SKM-1 (cell line): ENCODE measurements around the gene REPIN1.
A peak's percentile ranks its signal among the peaks of the same experiment; 100 is the strongest.

Experiments used
- DNase-seq: peaks from one replicate; lab custom pipeline; 2025; ENCODE audit not compliant: unreplicated experiment; lab: John Stamatoyannopoulos, UW

REPIN1 gene

DNA sequence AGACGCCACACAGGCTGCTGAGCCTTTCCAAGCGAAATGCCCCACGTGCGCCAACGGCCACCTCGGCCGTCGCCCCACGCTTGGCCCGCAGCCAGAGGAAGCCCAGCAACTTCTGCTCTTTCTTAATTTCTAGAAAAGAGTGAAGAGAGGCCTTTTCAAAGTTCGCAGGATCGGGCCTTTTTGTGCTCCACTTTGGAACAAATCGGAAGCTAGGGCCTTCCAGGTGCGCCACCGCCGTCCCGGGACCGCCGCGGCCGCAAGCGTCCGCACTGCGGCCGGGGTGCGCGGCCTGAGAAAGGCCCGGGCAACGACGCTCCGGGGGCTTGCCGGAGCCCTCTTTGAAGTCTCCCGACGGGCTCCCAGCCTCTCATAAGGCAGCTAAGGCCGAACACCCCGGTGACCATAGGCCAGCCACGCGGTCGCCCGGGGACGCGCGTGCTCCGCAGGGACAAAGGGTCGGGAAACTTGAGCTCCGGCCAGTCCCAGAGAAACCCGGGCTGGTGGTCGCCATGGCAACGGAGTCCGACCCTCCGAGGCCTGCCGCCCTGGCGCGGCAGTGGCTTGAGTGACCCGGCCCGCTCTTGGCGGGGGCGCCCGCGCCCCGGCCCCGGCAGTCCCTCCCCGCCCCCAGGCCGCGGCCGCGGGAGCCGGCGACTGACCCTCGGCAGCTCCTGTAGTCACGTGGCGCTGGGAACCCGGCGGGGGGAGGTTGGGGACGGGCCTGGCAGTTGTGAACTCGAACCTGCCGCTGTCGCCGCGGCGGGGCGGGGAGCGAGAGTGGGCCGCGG is at the start of gene REPIN1:
TSS of gene REPIN1 (plus strand) at position 727 of the 788 bp plus-strand sequence. CDS start 890 bp downstream, outside the sequence.
- peak; percentile 12 for DNase-seq

DNA sequence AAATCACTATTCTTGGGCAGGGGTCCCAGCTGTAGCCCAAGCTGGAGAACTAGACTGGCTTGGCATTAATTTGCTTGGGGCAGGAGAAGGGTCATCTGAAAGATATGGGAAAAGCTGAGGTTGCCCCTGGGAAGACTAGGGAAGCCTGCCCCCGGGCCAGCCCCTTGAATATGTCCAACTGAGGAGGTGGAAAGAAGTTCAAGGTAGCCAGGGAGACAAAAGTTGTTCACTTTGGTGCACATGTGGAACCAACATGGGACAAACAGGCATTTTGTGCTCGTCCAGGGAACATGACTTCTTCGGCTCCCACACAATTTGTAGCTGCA is 46.9 kb upstream of the REPIN1 start:
- no peak for DNase-seq

DNA sequence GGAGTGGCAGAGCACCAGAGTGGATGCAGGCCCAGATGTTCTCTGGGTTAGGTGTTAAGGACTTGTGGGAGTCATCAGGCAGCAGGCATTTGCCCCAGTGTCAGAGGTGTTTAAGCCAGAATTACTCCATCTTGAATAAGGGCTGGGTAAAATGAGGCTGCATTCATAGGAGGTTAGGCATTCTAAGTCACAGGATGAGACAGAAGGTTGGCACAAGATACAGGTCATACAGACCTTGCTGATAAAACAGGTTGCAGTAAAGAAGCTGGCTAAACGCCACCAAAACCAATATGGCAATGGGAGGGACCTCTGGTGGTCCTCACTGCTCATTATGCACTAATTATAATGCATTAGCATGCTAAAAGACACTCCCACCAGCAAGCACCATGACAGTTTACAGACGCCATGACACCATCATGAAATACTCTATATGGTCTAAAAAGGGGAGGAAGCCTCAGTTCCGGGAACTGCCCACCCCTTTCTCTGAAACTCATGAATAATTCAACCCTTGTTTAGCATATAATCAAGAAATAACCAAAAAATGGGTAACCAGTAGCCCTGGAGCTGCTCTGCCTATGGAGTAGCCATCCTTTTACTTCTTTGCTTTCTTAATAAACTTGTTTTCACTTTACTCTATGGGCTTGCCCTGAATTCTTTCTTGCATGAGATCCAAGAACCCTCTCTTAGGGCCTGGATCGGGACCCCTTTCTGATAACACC is 46.3 kb upstream of the REPIN1 start:
- DNase-seq, result no peak

DNA sequence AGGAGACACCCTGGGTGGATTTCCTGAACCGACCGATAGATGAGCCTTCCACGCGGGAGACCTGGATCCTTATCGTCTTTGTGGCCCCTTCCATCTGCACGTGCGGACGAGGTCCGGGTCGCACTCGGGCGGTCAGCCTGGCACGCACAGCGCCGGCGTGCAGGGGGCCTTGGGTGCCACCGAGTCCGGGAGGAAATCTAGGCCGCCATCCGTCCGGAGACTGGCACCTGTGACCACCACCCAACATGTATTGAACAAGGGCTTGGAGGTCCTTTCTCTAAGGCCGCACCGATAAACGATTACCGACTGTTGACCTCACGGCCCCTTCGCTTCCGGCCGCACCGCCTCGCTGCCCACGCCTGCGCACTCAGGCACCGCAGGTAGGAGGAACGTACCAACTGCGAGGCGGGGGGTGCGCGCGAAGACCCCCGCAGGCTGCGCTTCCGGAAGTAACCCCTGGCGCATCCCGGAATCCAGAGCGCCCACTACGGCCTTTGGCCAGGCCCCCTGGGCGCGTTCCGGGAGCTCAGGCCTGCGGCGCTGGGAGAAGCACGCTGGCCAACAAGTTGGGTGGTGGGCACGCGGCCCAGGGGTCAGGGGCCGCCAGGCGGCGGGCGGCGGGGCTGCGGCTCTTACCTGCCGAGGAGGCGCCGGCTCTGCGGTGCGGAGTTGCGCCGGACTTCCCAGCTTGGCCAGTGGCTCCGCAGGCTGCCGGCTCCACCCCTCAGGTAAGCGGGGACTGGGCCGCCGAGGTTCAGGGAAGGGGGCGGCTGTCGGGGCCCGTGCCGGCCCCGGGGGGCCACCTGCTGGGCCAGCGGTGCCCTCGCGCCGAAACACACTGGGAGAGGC is 45.6 kb upstream of the REPIN1 start, which contains the start of the genes ACTR3C and LRRC61:
TSS of gene ACTR3C (minus strand) at position 713 of the 849 bp plus-strand sequence. CDS start 28,249 bp downstream, outside the sequence.
TSS of gene LRRC61 (plus strand) at position 523 of the 849 bp plus-strand sequence. CDS start 13,507 bp downstream, outside the sequence.
- DNase-seq, result no peak

DNA sequence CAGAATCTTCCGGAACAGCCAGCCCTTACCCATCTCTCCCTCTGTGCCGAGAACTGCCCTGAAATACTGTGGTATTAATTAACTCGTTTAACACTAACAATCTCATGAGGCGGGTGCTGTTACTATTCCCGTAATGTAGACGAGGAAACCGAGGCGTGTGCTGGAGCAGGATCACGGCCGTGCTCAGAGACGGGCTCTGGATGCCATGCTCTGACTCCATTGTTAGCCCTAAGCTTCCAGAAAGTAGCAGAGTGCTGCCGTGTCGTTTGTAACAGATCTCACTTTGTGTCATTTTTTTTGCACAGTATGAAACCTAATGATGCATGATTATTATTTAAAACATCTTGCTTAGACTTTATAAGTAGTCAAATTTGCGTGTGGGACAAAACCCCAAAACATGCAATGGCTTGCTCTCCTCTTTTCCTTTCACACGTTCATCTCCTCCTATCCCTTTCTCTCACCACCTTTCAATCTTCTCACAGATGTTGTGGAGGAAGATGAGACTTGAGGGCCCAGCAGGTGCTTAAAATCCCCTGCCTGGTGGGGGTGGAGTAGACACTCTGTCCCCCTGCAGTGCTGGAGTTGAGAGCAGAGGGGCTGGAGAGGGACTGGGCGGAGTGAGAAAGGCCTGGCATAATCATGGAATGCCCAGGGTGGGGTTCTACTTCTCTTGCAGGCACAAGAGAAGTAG is 44.8 kb upstream of the REPIN1 start:
- no peak for DNase-seq

DNA sequence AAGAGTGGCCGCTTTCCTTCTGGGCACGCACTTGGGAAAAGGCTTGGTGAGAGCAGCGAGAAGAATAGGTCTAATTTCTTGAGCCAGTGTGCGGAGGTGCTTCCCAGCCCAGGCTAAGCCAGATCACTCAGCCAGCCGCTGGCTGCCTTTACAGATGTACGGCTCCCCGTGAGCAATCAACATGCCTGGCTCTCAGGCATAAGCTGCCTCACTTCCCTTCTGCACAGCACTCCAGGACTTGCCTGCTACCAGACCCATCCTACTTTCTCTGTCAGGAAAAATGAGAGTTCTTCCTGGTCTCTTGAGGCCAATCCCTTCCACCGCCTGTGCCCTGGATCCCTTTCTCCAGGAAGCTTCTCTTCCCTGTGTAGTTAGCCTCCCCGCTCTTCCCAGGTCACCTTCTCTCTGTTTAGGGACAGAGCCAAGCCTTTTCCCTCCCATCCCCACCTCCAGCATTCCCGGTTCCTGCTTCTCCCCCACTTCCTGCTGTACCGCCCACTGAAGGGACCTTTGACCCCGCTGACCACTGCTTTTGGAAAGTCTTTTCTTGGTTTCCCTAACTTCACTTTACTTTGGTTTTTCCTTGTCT is 44.2 kb upstream of the REPIN1 start:
- no peak for DNase-seq

DNA sequence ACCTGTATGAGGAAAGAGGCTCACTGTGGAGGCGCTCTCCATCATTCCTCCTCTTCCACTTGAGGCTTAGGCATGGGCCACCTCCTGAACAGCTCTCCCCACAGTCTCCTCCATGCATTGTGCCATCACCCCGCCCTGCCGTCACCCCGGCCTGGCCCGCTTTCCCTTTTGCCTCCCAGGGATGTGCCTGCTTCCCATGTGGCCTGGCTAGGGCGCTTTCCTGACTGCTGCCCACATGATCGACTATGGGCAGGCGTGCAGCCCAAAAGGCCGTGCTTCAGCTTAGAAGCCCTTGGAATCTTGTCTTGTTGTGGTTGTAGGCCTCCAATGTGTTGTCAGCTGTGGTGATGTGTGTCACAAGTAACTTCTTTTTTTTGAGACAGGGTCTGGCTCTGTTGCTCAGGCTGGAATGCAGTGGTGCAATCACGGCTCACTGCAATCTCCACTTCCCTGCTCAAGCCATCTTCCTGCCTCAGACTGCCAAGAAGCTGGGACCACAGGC is 43.5 kb upstream of the REPIN1 start:
- DNase-seq, result peak; percentile 20

DNA sequence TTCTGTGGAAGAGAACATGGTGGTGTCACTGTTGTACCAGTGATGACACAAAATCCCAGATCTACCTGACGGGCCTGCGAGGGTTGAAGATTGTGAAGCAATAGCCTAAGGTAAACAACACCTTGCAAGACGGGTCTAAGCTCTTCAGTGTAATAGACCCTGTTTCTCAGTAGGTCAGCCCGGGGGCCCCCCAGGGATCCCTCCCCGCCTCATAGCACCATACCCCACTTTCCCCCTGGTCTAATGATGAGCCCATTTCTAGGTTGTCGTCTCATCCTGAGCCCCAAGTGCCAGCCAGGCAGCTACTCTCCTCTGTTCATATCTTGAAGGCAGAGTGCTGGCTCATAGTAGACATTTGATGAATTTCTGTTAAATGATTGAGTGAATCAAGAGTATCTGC is 42.7 kb upstream of the REPIN1 start:
- DNase-seq, result no peak

DNA sequence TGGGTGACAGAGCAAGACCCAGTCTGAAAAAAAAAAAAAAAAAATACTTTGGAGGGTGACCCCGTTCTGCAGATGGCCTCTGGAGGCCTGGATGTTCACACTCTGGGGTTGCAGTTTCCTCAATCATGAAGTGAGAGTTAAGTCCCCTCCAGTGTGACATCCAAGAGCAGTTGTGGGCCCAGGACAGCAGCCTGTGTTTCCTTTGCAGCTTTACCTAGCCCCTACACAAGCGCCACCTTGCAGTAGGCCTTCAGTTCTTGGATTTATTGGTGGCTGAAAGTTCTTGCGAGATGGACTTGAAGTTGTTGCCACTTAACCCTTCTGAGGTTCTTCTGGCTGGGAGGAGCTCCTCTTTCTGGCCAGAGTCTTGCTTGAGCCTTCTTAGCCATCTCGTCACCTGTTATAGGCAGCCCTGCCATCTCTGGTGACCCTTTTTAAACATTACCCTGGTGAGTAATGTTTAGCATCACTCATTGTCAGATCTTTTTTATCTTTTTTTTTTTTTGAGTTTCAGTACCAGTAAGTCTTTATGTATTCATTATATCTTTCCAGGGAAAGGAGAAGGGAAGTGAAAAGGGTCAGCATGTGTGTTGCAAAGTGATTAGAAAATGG is 41.9 kb upstream of the REPIN1 start:
- DNase-seq, result no peak

DNA sequence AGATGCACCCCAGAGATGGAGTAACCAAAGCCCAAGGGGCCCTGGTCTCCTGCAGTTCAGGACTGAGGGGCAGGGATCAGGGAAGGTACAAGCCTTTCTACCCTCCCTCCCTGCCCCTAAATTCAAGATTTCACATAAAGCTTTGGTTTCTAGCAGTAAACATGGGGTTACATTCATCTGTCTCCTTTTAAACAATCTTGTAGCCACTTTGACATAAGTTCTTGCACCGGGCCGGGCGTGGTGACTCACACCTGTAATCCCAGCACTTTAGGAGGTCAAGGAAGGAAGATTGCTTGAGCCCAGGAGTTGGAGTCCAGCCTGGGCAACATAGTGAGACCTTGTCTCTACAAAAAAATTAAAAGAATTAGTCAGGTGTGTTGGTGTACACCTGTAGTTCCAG is 41.3 kb upstream of the REPIN1 start:
- no peak for DNase-seq

DNA sequence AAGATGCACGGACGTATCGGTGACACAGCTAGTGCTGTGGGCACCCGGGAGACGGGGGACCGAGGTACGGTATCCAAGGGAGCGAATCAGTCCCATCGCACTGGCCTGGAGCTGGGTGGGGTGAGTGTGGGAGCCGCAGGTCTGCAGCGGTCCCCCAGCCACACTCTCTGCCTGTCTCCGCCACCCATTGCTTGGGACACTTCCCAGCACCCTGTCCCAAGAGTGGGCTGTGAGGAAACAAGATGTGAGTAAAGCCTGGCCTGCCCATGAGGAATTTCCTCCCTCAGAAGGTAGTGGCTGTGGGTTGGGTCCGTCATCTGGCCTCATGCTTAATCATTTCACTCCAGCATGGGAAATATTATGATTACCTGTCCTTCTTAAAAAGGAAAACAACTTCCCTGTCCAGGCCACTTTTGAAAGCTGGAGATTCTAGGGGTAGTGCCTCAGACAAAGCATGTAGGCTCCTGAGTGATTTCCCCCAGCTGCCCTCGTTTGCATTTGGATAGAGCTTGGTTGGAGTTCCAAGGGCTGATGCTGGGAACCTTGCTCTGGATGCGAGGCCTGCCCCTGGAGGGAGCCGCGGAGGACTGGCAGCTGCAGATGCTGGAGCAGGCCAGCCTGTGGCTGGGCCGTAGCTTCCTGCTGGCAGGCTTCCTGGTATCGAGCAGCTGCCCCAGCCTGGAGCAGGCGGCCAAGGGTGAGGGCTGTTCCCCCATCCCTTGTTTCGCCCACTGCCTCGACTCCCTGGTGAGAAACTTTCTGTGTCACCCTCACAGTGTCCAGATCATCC is 39.1 kb upstream of the REPIN1 start:
- DNase-seq, result no peak

DNA sequence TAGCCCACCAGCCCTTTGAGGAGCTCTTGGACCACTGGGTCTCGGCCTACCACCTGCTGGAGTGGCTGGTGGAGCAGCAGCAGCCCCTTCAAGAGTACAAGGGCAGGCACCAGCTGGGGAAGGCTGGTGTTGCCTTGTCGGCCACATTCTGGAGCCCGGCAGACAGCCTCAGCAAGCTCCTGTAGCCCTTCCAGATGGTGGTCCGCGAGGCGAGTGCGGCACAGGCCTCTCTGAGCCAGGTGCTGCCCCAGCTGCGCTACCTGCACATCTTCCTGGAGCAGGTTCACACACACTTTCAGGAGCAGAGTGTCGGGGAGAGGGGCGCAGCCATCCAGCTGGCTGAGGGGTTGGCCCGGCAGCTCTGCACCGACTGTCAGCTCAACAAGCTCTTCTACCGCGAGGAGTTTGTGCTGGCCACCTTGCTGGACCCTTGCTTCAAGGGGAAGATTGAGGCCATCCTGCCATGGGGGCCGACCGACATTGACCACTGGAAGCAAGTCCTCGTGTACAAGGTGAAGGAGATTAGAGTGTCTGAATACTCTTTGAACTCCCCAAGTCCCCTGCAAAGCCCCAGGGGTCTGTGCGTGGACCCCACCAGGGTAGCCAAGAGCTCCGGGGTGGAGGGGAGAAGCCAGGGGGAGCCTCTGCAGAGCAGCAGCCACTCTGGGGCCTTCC is 38.3 kb upstream of the REPIN1 start:
- no peak for DNase-seq

DNA sequence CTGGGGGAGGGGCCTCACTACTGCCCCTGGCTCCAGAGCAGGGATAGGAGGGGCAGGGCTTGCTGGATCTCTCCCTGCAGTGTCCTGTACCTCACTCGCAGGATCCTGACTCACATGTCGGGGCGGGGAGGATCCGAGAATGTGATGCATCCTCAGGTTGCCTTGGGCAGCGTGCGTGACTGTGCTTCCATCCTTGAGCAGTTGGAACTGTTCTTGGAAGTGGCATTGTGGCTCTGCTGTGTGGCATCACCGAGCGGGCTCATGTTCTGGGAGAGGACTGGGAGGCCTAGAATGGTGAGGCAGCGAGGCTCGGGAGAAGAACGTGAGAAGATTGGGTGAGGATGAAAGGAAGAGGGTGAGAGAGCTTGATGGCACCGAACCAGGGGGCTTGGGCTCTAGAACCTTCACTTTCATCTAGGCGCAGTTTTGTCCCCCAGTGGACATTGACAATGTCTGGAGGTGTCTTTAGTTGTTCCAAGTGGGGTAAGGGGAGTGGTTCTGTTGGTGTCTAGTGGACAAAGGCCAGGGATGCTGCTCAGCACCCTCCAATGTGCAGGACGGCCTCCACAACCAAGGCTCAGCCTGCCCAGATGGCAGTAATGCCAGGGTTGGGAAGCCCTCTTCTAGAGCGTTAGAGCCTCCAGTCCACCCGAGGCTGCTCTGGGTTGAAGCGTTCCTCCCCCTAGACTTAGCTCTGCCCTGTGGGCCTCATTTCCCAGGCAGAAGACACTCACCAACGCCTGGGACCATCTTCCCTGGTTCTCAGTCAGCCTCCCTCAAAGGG is 35.6 kb upstream of the REPIN1 start:
- no peak for DNase-seq

DNA sequence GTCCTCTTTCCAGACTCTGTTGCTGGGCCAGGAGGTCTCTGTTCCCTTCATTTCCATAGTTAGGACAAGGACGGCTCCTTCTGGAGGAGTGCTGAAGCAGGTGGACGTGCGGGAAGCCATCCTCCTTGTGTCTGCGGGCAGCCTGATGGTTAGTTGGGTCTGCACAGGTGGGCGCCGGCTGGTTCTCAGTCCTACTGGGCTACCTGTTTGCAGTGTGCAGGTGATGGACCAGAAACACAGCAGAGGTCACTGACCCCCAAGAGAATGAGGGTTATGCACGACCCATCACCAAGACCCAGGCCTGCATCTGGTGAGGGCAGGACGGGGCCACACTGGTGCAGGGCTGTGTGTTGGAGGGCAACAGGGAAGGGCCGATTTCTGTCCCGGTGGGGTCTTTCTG is 35.0 kb upstream of the REPIN1 start:
- DNase-seq, result no peak

DNA sequence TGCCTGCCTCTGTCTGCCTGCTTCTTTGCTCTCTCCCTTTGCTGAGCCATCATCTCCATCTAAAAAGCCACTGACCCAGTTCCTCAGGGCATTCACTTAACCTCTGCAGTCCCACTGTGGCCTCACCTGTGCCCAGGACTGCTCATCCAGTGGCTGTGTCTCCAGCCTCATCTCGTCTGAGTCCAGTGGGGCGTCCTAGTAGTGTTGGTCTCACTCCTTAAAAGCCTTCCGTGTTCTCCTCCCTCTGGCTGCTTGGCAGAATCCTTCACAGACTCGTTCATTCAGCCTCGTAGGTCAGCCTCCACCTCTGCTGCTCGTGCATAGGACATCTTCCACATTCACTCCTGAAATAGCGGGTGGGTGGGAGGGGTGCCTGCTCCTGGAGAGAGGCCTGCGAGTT is 34.5 kb upstream of the REPIN1 start:
- DNase-seq, result no peak

DNA sequence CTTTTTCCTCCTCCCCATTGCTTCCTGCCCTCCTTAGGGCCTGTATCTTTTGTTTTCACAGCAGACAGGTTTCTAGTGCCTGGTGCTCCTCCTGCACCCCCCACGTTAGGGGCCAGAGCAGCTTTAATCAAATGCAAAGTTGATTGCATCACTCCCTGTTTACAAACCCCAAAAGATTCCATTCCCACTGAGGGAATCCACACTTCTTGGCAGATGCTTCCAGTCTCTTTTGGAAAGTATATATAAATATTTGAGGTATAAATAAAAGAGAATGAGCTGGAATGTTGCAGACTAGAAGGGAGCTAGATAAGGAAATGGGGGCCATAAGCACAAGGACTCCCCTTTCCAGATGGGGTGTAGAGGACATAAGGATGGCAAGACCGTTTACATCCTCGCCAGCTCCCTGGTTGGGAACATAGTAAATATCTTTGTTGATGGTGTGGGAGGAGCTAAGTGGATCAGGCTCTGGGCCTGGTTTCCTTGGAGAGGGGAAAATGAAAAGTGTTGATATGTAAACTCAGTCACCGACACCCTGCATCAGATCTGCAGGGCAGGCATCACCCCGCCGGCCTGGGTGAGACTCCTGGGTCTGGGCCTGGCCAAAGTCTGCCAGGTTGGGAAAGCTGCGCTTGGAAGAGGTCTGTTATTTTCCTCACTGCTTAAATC is 33.4 kb upstream of the REPIN1 start:
- no peak for DNase-seq

DNA sequence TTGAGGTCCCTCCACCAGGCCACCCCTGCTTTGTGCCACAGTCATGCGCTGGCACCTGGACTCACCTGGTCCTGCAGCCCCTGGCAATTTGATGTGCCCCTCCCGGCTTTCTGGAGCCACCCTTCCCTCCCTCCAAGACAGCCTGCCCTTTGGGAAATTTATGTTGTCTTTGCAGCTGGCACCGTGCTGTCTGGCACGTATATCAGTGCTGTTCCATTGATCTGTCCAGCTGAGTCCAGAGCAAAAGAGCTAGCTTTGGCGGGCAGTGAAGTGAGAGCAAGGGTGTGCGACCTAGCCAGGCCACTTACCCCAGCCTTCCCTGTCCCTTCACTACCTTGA is 32.9 kb upstream of the REPIN1 start:
- DNase-seq, result no peak
